Prostate gland (tissue), 2 donors: ENCODE results near the gene TUBGCP2. TPM values are rescaled to one million over a fixed set of nuclear protein-coding genes. Genes with fewer than 3 reads are reported as not detected.

Source experiments
- DNase-seq: peaks from one replicate; pipeline ENCODE4 v3.0.0-alpha.2; 2019; ENCODE audit warnings: low spot score
- H3K27ac ChIP-seq, 2 donors: fragments of 200-600 bp; sonication (generic); 2 replicates each; pipeline ENCODE4 v1.5.1; 2017 to 2019
- H3K27me3 ChIP-seq: fragments of 200-600 bp; sonication (generic); replicated peaks from 2 replicates; pipeline ENCODE4 v1.5.1; 2019; ENCODE audit not compliant: insufficient read depth
- H3K36me3 ChIP-seq, 2 donors: fragments of 200-600 bp; sonication (generic); 1 replicate in 1 of 2; 2 replicates in 1 of 2; pipeline versions ENCODE4 v1.5.1 to v1.8.1; 2017 to 2019
- H3K4me1 ChIP-seq: fragments of 200-600 bp; sonication (generic); replicated peaks from 2 replicates; pipeline ENCODE4 v1.5.1; 2019
- H3K4me3 ChIP-seq, 2 donors: fragments of 200-600 bp; sonication (generic); 2 replicates each; pipeline ENCODE4 v1.5.1; 2017 to 2019
- H3K9me3 ChIP-seq: fragments of 200-600 bp; sonication (generic); 2 replicates; pipeline ENCODE4 v1.5.1; 2017
- POLR2A ChIP-seq: fragments of 450-650 bp; IDR thresholded peaks from one replicate; pipeline ENCODE4 v1.6.1; 2016; ENCODE audit warnings: antibody characterized with exemption, mild to moderate bottlenecking
- POLR2AphosphoS5 ChIP-seq: sonication (generic); formaldehyde crosslinking; IDR thresholded peaks from one replicate; pipeline ENCODE4 v1.6.1; 2017; ENCODE audit warnings: antibody characterized with exemption
- WGBS: methylation state at CpG from one replicate; pipeline ENCODE4 v1.1.5; 2018; 5-methylcytosine and 5-hydroxymethylcytosine counted together
- intact Hi-C: fragments of 100-400 bp; cut with DNase I; formaldehyde crosslinking; loops from one replicate; pipeline ENCODE4 v1.14.2; 2022
- total RNA-seq, 2 donors: library from RNA; depleted of rRNA; stranded (reverse); fragments of >200 nt; gene quantifications; one replicate each; pipeline ENCODE4 v1.1.0, GENCODE V29; 2016
- TF ChIP-seq, protein P1 (sequence below), 4 experiments: fragments of 200-600 bp in 2 of 4; fragments of 450-650 bp in 2 of 4; sonication (generic) in 2 of 4; IDR thresholded peaks; 1 replicate in 3 of 4; 2 replicates in 1 of 4; pipeline ENCODE4 v1.5.1; 2016 to 2019; ENCODE audit warnings: antibody characterized with exemption in 4 of 4, mild to moderate bottlenecking in 2 of 4, moderate library complexity in 2 of 4

TUBGCP2 gene
- total RNA-seq, 2 donors from 2014 or later = 53.5 to 78.5 TPM

DNA sequence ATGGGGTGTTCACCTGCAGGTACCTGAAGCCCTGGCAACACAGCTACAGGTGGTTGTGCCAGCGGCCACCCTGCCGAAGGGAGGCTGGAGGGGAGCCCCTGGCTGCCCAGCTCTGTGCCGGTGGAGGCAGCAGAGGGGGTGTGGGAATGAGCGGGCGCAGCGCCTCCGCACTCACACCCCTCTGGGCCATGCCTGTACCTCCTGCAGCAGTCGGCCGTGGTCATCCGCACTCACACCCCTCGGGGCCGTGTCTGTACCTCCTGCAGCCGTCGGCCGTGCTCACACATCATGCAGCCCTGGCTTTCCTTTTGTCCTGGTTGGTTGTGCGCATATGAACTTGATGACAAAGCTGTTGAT lies 1.7 kb upstream of the TUBGCP2 start:
- no peak overlapping the region for H3K27ac ChIP-seq
- H3K27me3 ChIP-seq = no peaks in the 10 kb centered on the region
- no peaks in the 10 kb centered on the region for H3K9me3 ChIP-seq
- no peak overlapping the region for H3K4me3 ChIP-seq
- WGBS = 94% methylated on average over 16 of the region's 16 CpGs
- peaks cover 6% of the 10 kb centered on the region for H3K4me1 ChIP-seq
- DNase-seq = no peak
- no peaks in the 10 kb centered on the region for H3K36me3 ChIP-seq
- TF ChIP-seq, protein P1, sequence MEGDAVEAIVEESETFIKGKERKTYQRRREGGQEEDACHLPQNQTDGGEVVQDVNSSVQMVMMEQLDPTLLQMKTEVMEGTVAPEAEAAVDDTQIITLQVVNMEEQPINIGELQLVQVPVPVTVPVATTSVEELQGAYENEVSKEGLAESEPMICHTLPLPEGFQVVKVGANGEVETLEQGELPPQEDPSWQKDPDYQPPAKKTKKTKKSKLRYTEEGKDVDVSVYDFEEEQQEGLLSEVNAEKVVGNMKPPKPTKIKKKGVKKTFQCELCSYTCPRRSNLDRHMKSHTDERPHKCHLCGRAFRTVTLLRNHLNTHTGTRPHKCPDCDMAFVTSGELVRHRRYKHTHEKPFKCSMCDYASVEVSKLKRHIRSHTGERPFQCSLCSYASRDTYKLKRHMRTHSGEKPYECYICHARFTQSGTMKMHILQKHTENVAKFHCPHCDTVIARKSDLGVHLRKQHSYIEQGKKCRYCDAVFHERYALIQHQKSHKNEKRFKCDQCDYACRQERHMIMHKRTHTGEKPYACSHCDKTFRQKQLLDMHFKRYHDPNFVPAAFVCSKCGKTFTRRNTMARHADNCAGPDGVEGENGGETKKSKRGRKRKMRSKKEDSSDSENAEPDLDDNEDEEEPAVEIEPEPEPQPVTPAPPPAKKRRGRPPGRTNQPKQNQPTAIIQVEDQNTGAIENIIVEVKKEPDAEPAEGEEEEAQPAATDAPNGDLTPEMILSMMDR (IDR thresholded peaks at IDR 0.05) = no peak
- TF ChIP-seq POLR2AphosphoS5 (no peak), POLR2A (no peak)
- intact Hi-C loops = no loop called here

DNA sequence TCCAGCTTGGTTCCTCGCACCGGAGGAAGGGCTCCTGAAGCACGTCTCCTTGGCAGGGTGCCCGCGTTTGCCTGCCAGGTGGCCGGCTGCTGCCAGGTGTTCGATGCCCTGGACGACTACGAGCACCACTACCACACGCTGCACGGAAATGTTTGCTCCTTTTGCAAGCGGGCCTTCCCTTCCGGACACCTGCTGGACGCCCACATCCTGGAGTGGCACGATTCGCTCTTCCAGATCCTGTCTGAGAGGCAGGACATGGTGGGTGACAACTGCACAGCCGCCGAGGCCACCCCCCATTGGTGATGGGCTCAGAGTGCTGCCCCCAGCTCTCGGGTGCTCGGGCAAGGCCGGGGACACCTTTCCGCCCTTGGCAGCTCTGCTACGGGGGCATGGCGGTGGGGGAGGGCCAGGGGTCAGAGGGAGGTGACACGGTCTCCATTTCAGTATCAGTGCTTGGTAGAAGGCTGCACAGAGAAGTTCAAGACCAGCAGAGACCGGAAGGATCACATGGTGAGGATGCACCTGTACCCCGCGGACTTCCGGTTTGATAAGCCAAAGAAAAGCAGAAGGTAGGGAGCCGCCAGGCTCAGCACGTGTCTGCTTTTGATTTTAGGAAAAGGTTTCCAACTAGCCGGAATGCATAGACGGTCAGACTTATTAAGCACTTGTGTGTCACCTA lies 1.2 kb upstream of the TUBGCP2 start:
- Histone ChIP-seq H3K27me3 (no peaks in the 10 kb centered on the region), H3K9me3 (no peaks in the 10 kb centered on the region), H3K4me1 (peaks cover 6% of the 10 kb centered on the region), H3K4me3 (peak overlapping the region in 1 of 2 donors; percentile 70), H3K36me3 (no peaks in the 10 kb centered on the region), H3K27ac (peak overlapping the region; percentile 96 to 98)
- DNase-seq = peak; percentile 36
- intact Hi-C loops = no loop called here
- 86% methylated on average over 33 of the region's 33 CpGs for WGBS
- TF ChIP-seq, protein P1 (IDR thresholded peaks at IDR 0.05) = no peak
- TF ChIP-seq POLR2A = no peak
- no peak for TF ChIP-seq POLR2AphosphoS5

DNA sequence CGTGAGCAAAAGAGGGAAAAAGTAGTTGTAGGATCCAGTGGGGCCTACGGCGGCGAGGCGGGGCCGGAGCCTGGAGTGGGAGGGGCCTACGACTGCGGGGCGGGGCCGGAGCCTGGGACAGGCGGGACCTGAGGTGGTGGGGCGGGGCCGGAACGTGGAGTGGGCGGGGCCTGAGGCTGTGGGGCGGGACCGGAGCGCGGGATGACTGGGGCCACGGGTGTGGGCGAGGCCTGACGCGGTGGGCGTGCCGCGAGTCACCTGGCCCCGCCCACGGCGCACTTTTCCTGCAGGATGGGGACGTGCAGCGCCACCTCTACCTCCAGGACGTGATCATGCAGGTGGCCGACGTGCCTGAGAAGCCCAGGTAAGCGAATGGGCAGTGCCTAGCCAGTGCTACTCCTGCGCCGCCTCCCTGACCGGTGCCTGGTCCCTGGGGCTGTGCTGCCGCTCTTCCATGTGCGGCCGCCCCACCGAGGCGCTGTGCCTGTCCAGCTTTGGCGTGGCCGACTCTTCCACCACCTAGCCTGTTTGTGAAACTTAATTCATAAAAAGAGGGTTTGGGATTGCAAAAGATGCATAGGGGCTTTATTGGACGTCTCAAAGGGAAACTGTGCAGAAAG lies 538 bp upstream of the TUBGCP2 start:
- WGBS = 24% methylated on average over 46 of the region's 46 CpGs

DNA sequence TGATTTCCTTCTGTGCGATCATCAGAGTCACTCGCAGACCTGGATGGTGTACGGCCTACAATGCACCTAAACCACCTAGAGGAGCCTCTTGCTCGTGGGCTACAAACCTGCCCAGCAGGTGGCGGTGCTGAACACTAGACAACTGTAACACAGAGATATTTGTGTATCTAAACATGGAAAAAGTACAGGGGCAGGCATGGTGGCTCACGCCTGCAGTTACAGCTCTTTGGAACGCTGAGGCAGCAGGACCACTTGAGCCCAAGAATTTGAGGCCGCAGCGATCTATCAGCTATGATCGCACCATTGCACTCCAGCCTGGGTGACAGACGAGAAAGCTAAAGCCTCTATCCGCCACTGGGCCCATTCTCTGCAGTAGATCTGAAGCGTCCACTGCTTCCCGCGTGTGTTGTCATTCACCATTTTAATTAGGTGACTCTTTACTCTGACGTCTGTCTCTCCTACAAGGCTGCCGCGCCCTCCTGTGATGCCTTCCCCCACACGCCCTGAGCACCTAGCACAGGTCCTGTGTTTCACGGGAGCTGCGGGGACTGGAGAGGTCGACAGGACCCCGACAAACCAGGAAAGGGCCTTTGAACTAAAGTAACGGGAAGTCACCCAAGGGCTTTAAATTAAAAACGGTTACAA lies 774 bp downstream of the TUBGCP2 start:
- peak; percentile 80 for DNase-seq
- H3K36me3 ChIP-seq = no peaks in the 10 kb centered on the region
- intact Hi-C loops = no loop called here
- peak overlapping the region; percentile 70 to 96 for H3K4me3 ChIP-seq
- H3K27me3 ChIP-seq = no peaks in the 10 kb centered on the region
- WGBS = 4% methylated on average over 25 of the region's 25 CpGs
- peaks cover 6% of the 10 kb centered on the region for H3K4me1 ChIP-seq
- H3K27ac ChIP-seq = peak overlapping the region; percentile 96 to 98
- H3K9me3 ChIP-seq = no peaks in the 10 kb centered on the region
- TF ChIP-seq POLR2AphosphoS5 = peak; percentile 68
- no peak for TF ChIP-seq POLR2A
- TF ChIP-seq, protein P1 (IDR thresholded peaks at IDR 0.05) = peak; percentile 37 to 79 (median 70)

More for the DNA sequence above, 538 bp upstream of the TUBGCP2 start:
- H3K27ac ChIP-seq = peak overlapping the region; percentile 96 to 98
- H3K27me3 ChIP-seq = no peaks in the 10 kb centered on the region
- intact Hi-C loops = no loop called here
- DNase-seq = peak; percentile 95
- no peaks in the 10 kb centered on the region for H3K36me3 ChIP-seq
- peak; percentile 58 for TF ChIP-seq POLR2AphosphoS5
- TF ChIP-seq, protein P1 (IDR thresholded peaks at IDR 0.05) = peak in 1 of 4 experiments; percentile 15
- peak; percentile 31 for TF ChIP-seq POLR2A
- peak overlapping the region; percentile 70 to 96 for H3K4me3 ChIP-seq
- peaks cover 6% of the 10 kb centered on the region for H3K4me1 ChIP-seq
- no peaks in the 10 kb centered on the region for H3K9me3 ChIP-seq
